ENCODE results near the gene R3HCC1L.

R3HCC1L gene

DNA sequence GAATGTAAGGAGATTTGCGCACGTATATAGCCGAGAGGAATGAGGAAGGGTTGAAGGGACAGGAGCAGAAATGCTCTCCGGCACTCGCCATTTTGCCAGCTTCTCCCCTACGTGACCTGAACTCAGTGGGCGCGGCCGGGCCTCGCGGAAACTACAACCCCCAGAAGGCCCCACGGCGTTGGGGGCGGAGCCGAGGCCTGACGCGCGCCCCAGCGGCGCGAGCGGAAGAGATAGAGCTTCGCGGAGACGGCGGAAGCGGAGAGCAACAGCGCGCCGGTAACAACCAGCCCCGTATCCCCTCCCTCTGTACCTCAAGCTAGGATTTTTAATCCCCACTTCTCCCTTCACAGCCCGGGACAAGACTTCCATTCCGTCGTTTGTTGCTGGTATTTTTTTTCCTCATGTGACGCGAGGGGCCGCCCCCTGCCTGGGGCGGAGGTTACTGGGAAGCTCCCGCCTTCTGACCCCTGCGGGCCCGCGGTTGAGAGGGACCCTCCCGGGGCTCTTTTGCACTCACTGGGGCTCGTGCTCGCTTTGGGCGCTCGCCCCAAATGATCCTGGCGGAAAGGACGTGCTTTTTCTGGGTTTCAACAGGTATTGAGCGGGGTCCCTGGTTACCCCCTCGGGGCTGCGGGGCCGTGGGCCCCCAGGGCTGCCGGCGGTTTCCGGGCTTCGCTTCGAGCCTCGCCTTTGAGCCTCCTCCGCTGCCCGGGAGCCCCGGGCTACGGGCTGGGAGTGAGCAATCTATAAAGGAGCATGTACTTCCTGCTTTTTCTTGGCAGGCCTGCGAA, at the start of gene R3HCC1L:
Gene R3HCC1L (plus strand): TSS at position 227 of the 791 bp plus-strand sequence. CDS start 73,458 bp downstream, outside the sequence.
- DNase-seq (ENCODE audit: low read depth in 2 of 2) = peak; percentile 84 to 88

DNA sequence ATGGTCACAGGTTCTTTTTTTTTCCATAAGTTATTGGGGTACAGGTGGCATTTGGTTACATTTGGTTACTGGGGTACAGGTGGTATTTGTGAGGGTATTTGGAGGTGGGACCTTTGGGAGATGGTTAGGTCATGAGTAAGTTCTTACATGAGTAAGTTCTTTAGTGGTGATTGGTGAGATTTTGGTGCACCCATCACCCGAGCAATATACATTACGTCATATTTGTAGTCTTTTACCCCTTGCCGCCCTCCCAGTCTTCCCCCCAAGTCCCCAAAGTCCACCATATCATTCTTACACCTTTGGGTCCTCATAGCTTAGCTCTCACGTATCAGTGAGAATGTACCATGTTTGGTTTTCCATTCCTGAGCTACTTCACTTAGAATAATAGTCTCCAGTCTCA, 49.2 kb upstream of the R3HCC1L start:
- no peak for DNase-seq (ENCODE audit: low read depth in 2 of 2)

DNA sequence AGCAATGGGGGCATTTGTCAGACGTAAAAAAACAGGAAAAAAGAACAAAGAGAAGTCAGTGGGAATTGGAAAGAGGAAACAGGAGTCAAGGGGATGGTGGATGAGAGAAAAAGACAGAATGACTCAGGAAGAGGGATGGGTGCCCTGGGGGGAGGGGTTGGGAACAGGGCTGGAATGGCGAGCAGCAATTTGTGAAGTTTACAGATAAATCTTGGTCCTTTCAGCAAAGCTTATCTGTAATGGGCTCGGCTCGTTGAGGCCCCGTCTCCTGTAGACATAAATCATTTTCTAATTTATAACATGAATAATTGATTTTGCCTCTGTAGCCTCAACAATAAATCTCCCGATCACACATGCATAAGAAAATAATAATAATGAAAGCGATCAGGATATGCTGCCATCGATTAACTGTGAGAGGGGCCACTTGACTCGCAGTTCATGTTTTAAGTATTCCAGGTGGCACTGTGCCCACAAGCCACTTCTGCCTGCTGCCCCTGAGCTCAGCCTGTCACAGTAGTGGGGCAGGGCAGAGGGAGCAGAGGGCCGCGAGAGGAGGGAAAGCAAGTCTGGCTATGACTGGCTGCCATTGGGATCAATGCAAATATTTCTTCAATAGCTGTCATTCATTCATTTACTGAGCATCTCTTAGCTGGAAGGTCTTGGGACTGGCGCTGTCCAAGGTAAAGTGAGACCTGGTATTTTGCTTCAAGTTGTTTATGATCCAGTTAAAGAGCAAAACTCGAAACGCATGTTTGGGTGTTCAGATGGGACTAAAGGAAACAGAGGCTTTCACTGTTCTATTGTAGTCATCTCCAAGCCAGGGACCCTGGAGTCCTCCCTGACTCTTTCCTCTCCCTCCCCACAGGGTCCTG, 47.4 kb upstream of the R3HCC1L start:
- no peak for DNase-seq (ENCODE audit: low read depth in 2 of 2)

DNA sequence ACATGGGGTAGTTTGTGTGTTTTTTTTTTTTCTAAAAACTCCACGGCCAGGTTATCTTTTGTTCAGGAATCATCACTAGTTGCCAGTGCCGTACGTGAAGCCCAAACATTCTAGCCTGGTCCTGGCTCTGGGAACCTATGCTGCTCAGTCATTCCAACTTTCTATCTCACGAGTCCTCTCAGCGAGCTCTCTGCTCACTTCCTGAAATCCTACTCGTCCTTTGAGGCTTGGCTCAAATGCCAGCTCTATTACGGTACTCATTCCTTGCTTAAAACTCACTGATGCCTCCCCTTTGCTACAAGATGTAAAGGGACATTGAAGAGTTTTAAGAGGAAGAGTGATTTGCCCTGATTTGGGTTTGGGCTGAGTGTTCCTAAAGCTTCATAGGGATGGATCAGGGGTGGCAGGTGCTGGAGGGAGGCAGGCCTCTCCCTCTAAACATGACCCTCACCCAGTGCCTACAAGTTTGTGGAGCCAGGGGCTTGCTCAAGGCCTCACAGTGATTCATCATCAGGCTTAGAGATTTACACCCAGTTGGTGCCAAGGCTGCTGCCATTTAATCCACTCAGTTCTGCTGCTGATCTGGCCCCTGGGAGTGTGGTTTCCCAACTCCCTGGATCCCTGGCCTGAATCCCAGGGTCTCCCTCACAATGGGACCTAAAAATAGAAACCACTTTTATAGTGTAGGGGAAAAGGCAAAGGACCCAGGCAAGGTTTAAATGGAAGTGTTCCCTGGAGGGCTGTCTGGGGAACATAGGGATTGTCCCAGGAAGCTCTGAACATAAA, 46.1 kb upstream of the R3HCC1L start:
- DNase-seq (ENCODE audit: low read depth in 2 of 2) = no peak

DNA sequence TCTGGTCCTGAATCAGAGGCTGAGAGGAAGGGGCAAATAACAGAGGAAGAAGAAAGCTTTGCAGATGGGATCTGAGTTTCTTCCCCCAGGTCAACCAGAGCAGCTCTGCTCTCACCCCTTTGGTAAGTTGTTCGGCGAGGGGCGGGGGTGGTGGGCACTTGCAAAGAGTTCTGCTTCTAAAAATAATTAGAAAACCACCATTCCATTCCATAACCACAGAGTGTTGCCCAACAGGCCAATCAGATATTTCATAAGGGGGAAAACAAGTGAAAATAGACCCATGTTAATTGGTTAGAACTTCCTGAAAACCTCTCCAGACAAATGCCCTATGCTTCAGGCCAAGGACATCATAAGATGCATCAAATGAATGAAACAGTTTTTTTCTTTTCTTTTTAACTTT, 43.6 kb upstream of the R3HCC1L start:
- DNase-seq (ENCODE audit: low read depth in 2 of 2) = no peak

DNA sequence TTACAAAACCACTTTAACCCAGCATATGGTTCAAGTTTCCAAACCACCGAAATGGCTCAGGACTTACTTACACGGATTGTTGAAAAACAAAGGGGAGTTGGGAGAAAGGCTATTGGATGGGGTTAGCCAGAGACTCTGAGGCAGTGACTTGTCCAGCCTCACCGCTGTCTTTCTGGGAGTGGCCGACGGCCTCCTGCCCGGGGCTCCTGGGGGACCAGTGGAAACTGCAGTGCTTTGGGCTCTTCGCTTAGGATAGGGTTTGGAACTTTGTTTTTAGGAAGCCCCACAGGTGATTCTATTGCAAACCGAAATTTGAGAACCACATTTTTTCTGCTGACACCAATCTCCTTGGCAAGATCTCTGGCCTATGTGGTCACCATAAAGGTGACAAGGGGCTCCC, 38.1 kb upstream of the R3HCC1L start:
- DNase-seq (ENCODE audit: low read depth in 2 of 2) = no peak

DNA sequence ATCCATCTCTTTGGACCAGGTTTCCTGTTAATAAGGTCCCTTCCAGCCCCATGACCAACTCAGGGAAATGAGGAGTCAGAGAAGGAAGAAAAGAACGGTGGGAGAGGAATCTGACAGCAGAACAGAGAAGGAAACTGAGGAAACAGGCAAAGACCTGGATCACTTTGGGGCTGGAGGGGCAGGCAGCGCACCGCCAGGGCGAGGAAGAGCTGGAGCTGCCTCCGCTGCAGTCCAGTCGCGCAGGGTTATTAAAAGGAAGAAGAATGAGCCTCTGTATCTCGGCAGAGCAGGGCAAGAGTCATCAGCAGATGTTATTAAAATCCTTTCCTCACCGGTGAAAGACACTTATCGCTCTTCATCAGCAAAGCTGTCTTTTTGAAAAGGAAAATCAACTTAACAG, 37.7 kb upstream of the R3HCC1L start:
- no peak for DNase-seq (ENCODE audit: low read depth in 2 of 2)

DNA sequence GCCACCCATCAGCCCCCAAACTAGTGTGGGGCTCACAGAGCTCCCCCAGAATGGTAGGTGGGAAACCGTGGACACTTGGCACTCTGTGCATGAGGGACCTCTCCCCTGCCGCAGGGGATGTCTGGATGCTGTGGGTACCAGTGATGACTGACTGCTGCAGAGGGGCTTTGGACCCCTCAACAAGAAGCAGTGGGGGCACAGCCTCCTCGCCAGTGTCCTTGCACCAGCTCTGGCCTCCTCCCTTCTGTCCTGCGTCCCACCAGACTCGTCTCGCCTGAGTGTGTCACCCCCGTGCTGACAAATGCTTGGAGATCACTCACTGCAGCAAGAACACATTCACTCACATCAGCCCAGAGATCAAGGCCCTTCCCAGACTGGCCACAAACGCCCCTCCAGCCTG, 37.3 kb upstream of the R3HCC1L start:
- no peak for DNase-seq (ENCODE audit: low read depth in 2 of 2)

DNA sequence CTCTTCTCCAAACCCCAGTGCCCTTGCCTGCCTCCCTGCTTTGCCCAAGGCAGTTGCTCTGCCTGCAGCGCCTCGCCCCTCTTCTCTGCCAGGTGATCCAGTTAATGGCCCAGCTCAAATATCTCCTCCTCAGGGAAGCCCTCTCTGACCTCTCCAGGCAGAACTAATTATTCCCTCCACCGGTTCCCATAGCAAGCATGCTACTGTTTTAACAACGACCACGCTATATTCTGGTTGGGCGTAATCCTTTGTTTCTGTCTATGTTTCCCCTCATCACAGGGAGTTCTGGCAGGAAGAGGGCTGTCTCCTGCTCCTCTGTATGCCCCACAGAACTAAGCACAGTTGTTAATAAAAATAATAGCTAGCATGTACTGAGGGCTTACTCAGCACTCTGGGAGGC, 36.8 kb upstream of the R3HCC1L start:
- DNase-seq (ENCODE audit: low read depth in 2 of 2) = no peak

DNA sequence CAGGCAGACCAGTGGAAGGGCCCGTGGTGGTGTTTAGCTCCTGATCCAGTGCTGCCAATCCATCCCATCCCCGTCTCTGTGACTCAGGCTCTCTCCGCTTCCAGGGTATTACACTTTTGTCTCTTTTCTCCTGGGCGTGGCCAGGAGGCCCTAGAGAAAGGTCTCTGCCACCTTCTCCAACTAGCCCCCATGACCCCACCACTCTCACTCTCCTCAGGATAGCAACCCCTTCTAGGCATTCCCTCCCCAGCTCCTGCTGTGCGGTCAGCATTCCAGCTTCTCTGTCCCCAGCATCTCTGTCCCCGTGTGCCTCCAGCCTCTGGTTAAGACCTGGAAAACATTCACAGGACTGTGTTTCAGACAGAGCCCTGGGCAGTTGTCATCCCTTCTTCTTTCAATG, 36.2 kb upstream of the R3HCC1L start:
- no peak for DNase-seq (ENCODE audit: low read depth in 2 of 2)

DNA sequence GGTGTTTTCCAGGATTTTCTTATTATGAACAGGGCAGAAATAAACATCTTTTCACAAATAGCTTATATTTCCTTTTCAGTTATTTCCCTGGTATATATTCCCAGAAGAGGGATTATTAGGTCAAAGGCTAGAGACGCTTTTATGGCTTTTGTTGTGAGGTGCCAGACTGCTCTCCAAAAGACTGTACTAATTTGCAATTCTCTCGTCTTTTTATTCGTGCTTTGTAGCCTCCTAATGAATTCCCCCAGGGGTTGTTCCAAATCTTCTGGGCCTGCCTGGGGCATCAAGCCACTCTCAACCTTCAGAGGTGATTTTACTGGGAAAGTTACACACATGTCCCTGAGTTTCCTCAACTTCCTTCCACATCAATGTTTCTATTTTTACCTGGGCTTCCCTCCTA, 34.0 kb upstream of the R3HCC1L start:
- DNase-seq (ENCODE audit: low read depth in 2 of 2) = no peak

DNA sequence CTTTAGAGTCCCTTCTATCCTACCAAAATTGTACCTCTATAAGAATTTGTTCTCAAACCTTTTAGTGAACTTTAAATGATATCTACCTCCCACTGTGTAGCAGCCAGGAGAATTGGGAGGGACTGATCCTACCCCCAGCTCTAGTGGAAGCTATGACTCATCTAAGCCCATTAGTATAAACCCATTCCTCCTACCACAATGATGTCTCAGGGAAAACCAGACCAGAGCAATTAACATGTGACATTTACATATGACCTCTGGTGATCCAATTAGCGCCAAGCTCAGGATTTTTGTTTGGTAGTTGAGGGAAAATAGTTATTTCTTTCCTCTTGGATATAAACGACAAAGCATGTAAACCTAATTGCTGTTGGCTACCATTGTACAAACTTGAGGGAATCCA, 33.1 kb upstream of the R3HCC1L start:
- DNase-seq (ENCODE audit: low read depth in 2 of 2) = no peak

DNA sequence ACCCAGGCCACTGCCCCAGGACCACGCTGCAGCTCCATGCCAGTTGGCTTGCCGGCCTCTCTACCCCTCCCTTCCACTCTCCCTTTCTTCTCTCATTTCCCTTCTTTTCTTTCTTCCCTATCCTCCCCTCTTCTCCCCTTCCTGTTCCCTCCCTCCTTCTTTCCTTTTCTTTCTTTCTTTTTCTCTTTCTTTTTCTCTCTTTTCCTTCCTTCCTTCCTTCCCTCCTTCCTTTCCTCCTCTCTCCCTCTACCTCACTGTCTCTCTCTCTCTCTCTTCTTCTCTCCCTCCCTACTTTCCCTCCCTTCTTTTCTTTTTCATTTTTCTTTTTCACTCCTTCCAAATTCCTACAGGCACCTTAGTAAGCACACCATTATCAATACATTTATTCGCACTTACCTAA, 30.3 kb upstream of the R3HCC1L start:
- no peak for DNase-seq (ENCODE audit: low read depth in 2 of 2)

DNA sequence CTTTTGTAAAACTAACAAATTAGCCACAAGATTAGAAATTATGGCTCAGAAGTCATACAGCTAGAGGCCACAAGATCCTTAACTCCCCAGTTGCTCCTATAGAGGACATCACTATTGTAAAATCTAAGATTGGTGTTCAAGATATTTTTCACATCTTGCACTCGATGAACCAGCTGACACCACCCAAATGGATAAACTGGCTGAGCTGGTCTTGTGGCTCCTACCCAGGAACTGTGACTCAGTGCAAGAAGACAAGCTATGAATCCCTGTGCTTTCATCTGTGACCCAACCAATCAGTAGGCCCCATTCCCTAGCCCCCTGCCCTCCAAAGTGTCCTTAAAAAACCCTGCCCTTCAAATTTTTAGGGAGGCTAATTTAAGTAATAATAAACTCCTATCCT, 27.9 kb upstream of the R3HCC1L start:
- DNase-seq (ENCODE audit: low read depth in 2 of 2) = no peak

DNA sequence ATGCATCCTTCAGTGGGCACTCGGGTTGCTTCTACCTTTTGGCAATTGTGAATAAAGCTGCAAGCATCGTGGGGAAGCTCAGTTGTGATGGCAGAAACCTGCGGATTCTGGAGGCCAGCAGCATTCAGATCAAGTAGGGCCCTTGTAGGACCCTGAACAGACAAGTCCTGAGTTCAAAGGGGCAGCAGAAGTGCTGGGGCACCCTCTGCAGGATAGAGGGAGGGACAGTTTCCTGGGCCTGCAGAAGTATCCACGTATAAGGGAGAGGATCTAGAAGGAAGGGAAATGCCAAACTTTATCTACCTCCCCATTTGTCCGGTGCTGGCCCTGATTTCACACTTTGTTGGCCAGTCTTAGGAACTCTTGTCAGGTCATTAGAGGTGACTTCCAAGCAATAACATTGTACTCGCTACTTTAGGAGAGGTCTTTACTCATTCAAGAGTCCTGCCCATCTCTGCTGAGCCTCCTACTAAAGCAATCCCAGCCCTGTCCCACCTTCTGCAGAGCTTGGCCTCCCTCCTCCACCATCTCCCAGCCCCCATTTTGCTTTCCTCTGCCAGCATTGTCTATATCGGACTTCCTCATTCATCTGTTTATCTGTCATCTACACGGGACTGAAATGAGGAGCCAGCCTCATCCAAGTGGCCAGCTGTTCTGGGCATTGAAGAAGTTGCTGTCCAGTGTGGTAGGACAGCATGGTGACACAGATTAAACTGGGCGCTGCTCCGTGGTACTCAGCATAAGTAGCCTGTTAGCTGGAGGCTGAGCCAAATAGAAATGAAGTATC, 26.6 kb upstream of the R3HCC1L start:
- no peak for DNase-seq (ENCODE audit: low read depth in 2 of 2)

DNA sequence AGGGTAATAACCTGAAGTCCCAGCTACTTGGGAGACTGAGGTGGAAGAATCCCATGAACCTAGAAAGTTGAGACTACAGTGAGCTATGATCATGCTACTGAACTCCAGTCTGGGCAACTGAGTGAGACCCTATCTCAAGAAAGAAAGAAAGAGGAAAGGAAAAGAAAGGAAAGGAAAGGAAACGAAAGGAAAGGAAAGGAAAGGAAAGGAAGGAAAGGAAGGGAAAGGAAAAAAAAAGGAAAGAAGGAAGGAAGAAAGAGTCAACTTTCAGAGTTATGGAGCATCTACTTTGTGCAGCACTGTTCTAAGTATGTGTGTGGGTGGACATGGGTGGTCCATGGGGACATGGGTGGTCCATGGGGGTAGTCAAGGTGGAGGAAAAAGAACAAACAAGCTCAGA, 24.1 kb upstream of the R3HCC1L start:
- DNase-seq (ENCODE audit: low read depth in 2 of 2) = no peak

DNA sequence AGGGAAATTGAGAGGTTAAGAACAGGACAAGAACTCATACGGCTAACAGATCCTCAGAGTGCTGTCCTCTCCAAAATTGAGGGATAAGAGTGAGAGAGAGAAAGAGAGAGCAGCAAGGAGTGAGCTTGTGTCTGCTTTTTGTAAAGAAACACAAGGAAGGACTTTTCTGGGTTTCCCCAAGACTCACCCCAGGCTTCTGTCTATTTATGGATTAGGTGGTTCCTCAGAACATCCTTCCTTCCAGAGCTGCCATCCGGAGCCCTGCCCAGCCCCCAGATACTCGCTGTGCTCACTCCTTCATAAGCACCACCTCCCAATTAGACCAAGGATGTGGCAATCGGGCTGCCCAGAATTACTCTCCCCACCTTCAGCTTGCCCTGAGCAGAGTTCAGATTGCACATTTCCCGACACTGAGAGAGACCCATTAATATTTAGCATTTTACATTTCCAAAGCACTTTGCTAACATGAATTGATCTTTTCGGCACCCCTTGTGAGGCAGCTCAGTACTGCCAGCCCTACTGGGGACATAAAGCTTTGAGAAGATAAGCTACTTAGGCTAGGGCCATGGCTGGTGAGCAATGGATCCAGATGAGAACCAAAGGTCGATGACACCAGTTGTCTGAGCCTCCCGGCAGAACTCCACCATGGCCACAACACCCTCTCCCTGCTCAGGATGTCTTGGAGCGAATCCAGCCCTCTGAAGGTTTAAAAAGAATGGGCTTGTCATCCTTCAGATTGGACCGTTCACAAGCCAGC, 19.2 kb upstream of the R3HCC1L start:
- no peak for DNase-seq (ENCODE audit: low read depth in 2 of 2)

DNA sequence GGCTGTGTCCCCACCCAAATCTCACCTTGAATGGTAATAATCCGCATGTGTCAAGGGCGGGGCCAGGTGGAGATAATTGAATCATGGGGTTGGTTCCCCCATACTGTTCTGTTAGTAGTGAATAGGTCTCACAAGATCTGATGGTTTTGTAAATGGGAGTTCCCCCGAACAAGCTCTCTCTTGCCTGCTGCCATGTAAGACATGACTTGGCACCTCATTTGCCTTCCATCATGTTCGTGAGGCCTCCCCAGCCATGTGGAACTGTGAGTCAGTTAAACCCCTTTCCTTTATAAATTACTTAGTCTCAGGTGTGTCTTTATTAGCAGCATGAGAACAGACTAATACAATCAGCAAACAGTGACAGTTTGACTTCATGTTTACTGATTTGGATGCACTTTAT, 14.6 kb upstream of the R3HCC1L start:
- DNase-seq (ENCODE audit: low read depth in 2 of 2) = no peak

DNA sequence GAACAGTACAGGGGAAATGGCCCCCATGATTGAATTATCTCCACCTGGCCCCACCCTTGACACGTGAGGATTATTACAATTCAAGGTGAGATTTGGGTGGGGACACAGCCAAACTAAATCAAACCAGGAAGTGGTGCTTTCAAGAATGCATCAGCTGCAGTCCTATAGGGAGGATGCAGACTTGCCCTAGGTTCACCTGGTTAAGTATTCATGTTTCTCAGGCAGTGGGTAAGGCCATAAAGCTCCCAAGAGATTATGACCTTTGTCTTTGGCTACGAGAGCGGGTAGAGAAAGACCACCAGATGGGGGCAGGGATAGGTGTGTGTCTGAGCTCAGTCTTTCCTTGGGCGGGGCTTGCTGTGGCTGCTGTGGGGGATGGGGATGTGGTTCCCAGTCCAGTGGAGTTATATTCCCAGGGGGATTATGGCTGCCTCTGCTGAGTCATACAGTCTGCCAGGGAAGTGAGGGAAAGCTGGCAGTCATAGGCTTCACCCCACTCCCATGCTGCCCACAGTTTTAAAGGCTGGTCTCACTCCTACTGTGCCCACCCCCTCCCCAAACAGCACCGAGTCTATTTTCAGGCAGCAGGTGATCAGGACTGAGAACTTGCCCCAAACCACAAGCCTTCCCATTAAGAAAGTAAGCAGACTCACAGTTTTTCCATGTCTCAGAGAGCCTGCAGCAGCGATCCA, 8.4 kb upstream of the R3HCC1L start:
- DNase-seq (ENCODE audit: low read depth in 2 of 2) = no peak

DNA sequence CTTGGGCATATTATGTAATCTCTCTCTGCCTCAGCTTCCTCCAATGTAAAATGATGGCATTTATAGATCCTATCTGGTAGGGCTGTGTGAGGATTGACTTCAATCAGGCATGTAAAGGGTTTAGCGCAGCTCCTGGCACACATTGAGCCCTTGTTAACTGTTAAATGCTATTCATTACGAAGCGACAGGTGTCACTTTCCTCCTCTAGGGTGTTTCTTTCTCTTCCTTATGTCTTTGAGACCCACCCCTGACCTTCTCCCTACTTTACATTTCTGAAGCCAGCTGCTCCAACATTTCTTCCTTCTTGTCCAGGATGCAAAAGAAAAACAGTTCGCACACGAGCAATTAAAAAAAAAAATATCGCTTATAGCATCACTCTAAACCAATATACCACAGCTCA, 5.7 kb upstream of the R3HCC1L start:
- no peak for DNase-seq (ENCODE audit: low read depth in 2 of 2)

All from stimulated activated CD8-positive, alpha-beta memory T cell treated with anti-CD3 and anti-CD28 coated beads, Interleukin-7, amount 100 ng/mL, for 4 hours (primary cell).